Stimulated activated CD8-positive, alpha-beta memory T cell treated with anti-CD3 and anti-CD28 coated beads, Interleukin-15, amount 100 ng/mL, for 24 hours (primary cell): Measurements from ENCODE around the gene MYL11.
"Not testable (repeated sequence)": the region's sequence is repeated elsewhere in the genome, so short reads cannot be mapped to it uniquely, and the experiment has no call there.

ENCODE experiments used
- DNase-seq: peaks from one replicate; pipeline ENCODE4 v3.0.0-alpha.2; 2020; ENCODE audit warnings: low read depth

The MYL11 gene

GRCh38 chr16:30374538-30374937 is at the start of gene MYL11:
Gene MYL11 (plus strand): TSS chr16:30374802. CDS start chr16:30374858, 56 bp downstream.
- DNase-seq, result no peak

GRCh38 chr16:30334473-30334989 is 40.1 kb upstream of the MYL11 start:
- peak; percentile 53 for DNase-seq

GRCh38 chr16:30335028-30335597 is 39.5 kb upstream of the MYL11 start:
- DNase-seq, result peak; percentile 61

GRCh38 chr16:30335598-30336474 is 38.8 kb upstream of the MYL11 start:
- no peak for DNase-seq

GRCh38 chr16:30337964-30338357 is 36.6 kb upstream of the MYL11 start:
- DNase-seq, result not testable (repeated sequence)

GRCh38 chr16:30338715-30339114 is 35.9 kb upstream of the MYL11 start:
- not testable (repeated sequence) for DNase-seq

GRCh38 chr16:30340621-30341020 is 34.0 kb upstream of the MYL11 start:
- DNase-seq, result no peak

- not testable (repeated sequence) for DNase-seq
Observed at GRCh38 chr16:30341971-30342370, 32.6 kb upstream of the MYL11 start.

GRCh38 chr16:30342751-30343490 is 31.7 kb upstream of the MYL11 start:
- no peak for DNase-seq

- DNase-seq, result not testable (repeated sequence)
Observed at GRCh38 chr16:30343491-30343820, 31.1 kb upstream of the MYL11 start.

GRCh38 chr16:30346286-30346685 is 28.3 kb upstream of the MYL11 start:
- DNase-seq, result no peak

- DNase-seq, result no peak
Observed at GRCh38 chr16:30348113-30348512, 26.5 kb upstream of the MYL11 start.

- DNase-seq, result no peak
Observed at GRCh38 chr16:30348929-30349328, 25.7 kb upstream of the MYL11 start.

GRCh38 chr16:30349675-30350074 is 24.9 kb upstream of the MYL11 start:
- no peak for DNase-seq

GRCh38 chr16:30350134-30350871 is 24.3 kb upstream of the MYL11 start:
- no peak for DNase-seq

- DNase-seq, result no peak
Observed at GRCh38 chr16:30351001-30351441, 23.6 kb upstream of the MYL11 start.

- no peak for DNase-seq
Observed at GRCh38 chr16:30351586-30352419, 22.8 kb upstream of the MYL11 start.

- DNase-seq, result no peak
Observed at GRCh38 chr16:30352488-30353401, 21.9 kb upstream of the MYL11 start.

- no peak for DNase-seq
Observed at GRCh38 chr16:30353438-30354129, 21.0 kb upstream of the MYL11 start.
